ENCODE results near the gene ZNF785. TPM values are rescaled to one million over a fixed set of nuclear protein-coding genes. Genes with fewer than 3 reads are reported as not detected.

Gene ZNF785
- total RNA-seq, 1 experiment from 2014 or later: 18.8 TPM

DNA sequence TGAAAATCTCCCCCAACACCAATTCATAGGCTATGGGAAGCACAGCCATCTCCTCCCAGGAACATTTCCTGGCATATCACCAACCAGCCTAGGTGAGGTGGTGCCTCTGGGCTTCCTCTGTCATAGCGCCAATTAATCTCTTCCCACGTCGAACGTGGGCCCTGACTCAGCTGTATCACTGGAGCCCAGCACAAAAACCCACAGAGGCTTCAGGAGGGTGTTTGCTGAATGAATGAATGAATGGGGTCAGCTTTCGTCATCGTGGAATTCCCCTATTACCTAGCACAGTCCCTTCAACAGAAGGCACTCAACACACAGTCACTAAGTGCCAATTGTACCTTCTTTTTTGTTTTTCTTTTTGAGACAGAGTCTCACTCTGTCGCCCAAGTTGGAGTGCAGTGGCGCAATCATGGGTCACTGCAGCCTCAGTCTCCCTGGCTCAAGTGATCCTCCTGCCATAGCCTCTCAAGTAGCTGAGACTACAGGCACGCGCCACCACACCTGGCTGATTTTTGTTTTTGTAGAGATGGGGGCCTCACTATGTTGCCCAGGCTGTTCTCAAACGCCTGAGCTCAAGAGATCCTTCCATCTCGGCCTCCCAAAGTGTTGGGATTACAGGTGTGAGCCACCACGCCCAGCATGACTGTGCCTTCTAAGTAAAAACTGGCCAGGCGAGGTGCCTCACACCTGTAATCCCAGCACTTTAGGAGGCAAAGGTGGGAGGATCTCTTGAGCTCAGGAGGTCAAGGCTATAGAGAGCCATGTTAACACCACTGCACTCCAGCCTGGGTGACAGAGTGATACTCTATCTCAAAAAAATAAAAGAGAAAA lies 18.1 kb downstream of the ZNF785 start:
- Histone ChIP-seq H3K9me3 (ENCODE audit: control insufficient read depth, low read depth, low read length) (no peaks in the 10 kb centered on the region), H3K18ac (ENCODE audit: insufficient read length, low read depth, low read length) (no peak overlapping the region), H3T11ph (ENCODE audit: low read length) (no peak overlapping the region), H2BK120ac (ENCODE audit: low read depth, low read length, poor library complexity, severe bottlenecking) (no peak overlapping the region), H4K20me1 (ENCODE audit: control insufficient read depth, insufficient read depth, insufficient read length) (no peaks in the 10 kb centered on the region), H3K23ac (ENCODE audit: insufficient read length, low read depth, low read length) (no peak overlapping the region), H3K4me2 (ENCODE audit: insufficient read depth, insufficient read length, low read length) (no peak overlapping the region), H3K9ac (ENCODE audit: extremely low read depth, insufficient read length, low read length) (no peak overlapping the region), H3K4ac (ENCODE audit: low read depth, low read length) (no peak overlapping the region), H2AFZ (ENCODE audit: low read length) (no peak overlapping the region), H3K27ac (ENCODE audit: insufficient read length, low read depth, low read length) (no peak overlapping the region), H2AK5ac (ENCODE audit: insufficient read length, low read length) (no peak overlapping the region), H4K8ac (replicated peaks; ENCODE audit: insufficient read length, low read depth, low read length) (no peak overlapping the region), H2BK20ac (ENCODE audit: low read depth, low read length, poor library complexity, severe bottlenecking) (no peak overlapping the region), H3K4me1 (ENCODE audit: insufficient read depth, low read length) (no peaks in the 10 kb centered on the region; the same call in 1 of the 2 replicates), H2BK12ac (ENCODE audit: insufficient read length, low read depth, low read length) (no peak overlapping the region), H3K27me3 (ENCODE audit: insufficient read depth, low read length) (no peaks in the 10 kb centered on the region), H4K5ac (ENCODE audit: insufficient read length, low read depth, low read length) (no peak overlapping the region), H3K23me2 (ENCODE audit: insufficient read length, low read depth, low read length, poor library complexity, severe bottlenecking) (peaks cover 15% of the 10 kb centered on the region), H4K91ac (ENCODE audit: insufficient read length, low read depth, low read length) (no peak overlapping the region), H3K56ac (ENCODE audit: insufficient read length, low read depth, low read length) (no peak overlapping the region), H3K14ac (ENCODE audit: insufficient read depth, low read length) (no peak overlapping the region), H3K79me1 (ENCODE audit: insufficient read depth, low read depth, low read length, poor library complexity, severe bottlenecking) (no peaks in the 10 kb centered on the region), H3K79me2 (ENCODE audit: insufficient read depth, low read length) (no peaks in the 10 kb centered on the region), H2BK5ac (ENCODE audit: insufficient read length, low read length) (no peak overlapping the region), H2BK15ac (ENCODE audit: low read depth, low read length) (no peak overlapping the region)
- H3K9me3 Mint-ChIP-seq: no peaks in the 10 kb centered on the region
- no CpG with 5 or more reads among the region's 14 CpGs for WGBS (ENCODE audit: extremely low coverage, insufficient read length, low lambda C conversion rate)
- no peak for DNase-seq
- H3K27me3 Mint-ChIP-seq (ENCODE audit: low read depth): peaks cover 12% of the 10 kb centered on the region
- H3K36me3 Mint-ChIP-seq (ENCODE audit: insufficient read depth in 1 of 3, low read depth in 3 of 3): no peaks in the 10 kb centered on the region
- TF ChIP-seq, protein P1, sequence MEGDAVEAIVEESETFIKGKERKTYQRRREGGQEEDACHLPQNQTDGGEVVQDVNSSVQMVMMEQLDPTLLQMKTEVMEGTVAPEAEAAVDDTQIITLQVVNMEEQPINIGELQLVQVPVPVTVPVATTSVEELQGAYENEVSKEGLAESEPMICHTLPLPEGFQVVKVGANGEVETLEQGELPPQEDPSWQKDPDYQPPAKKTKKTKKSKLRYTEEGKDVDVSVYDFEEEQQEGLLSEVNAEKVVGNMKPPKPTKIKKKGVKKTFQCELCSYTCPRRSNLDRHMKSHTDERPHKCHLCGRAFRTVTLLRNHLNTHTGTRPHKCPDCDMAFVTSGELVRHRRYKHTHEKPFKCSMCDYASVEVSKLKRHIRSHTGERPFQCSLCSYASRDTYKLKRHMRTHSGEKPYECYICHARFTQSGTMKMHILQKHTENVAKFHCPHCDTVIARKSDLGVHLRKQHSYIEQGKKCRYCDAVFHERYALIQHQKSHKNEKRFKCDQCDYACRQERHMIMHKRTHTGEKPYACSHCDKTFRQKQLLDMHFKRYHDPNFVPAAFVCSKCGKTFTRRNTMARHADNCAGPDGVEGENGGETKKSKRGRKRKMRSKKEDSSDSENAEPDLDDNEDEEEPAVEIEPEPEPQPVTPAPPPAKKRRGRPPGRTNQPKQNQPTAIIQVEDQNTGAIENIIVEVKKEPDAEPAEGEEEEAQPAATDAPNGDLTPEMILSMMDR (conservative IDR thresholded peaks at IDR 0.05): no peak
- H3K4me1 Mint-ChIP-seq: peaks cover 13 to 21% of the 10 kb centered on the region in 2 experiments
- H3K4me3 Mint-ChIP-seq: no peak overlapping the region
- no peak overlapping the region for H3K27ac Mint-ChIP-seq
